Measurements from ENCODE around the gene ZSWIM2.

DNA sequence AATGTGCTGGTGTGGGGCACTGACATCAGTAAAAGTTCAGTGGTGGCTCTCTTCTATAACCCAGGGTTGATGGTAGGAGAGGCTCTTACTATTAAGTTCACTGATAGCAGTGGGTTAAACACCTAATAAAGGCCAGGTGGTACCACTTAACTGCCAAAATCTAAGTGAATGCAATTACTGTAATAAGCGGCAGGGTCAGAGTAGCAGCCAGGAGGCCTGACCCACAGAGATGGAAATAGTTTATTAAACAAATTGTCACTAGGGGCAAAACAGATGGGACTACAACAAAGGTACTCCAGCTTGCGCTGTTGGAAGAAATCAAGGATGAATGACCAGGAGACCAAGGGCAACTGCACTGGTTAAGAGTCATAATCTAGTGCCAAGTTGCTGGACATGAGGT, 26.6 kb downstream of the ZSWIM2 start:
- TF ChIP-seq CTCF (IDR thresholded peaks at IDR 0.05) (no peak), POLR2A (IDR thresholded peaks at IDR 0.05) (no peak), POLR2AphosphoS5 (IDR thresholded peaks at IDR 0.05) (no peak)

All from suprapubic skin (tissue), 4 donors.